Fibroblast of villous mesenchyme (primary cell): Measurements from ENCODE around the gene OR2A2. TPM values are rescaled to one million over a fixed set of nuclear protein-coding genes. Genes with fewer than 3 reads are reported as not detected.
A peak's percentile ranks its signal among the peaks of the same experiment; 100 is the strongest.

Experiments used
- DNase-seq: peaks from one replicate; pipeline ENCODE4 v3.0.0-alpha.2; 2010; ENCODE audit warnings: low read depth
- H3K4me3 ChIP-seq: 2 replicates; pipeline ENCODE4 v1.5.1; 2011; ENCODE audit warnings: low read depth, mild to moderate bottlenecking, low read length
- CTCF ChIP-seq: IDR thresholded peaks from 2 replicates; pipeline ENCODE4 v1.5.1; 2012; ENCODE audit warnings: low read depth, mild to moderate bottlenecking, low read length; ENCODE audit not compliant: insufficient read depth
- total RNA-seq: library from RNA; depleted of rRNA; stranded (reverse); fragments of >200 nt; gene quantifications from 2 replicates; pipeline ENCODE4 v1.2.3, GENCODE V29; 2012

The OR2A2 gene, protein sequence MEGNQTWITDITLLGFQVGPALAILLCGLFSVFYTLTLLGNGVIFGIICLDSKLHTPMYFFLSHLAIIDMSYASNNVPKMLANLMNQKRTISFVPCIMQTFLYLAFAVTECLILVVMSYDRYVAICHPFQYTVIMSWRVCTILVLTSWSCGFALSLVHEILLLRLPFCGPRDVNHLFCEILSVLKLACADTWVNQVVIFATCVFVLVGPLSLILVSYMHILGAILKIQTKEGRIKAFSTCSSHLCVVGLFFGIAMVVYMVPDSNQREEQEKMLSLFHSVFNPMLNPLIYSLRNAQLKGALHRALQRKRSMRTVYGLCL
- not detected in 2 replicates for total RNA-seq

- no peak for TF ChIP-seq CTCF
- no peak for DNase-seq
- H3K4me3 ChIP-seq, result no peak within 1 kb of the TSS
These were observed at the start of gene OR2A2 for GRCh38 chr7:144109283-144109682. TSS of gene OR2A2 (plus strand) at chr7:144109583. CDS start at chr7:144109583, 0 bp downstream.

- no peak overlapping the region for H3K4me3 ChIP-seq
- TF ChIP-seq CTCF, result peak; percentile 37
- DNase-seq, result no peak
These were observed 45.7 kb upstream of the OR2A2 start for GRCh38 chr7:144063710-144064109.

DNA sequence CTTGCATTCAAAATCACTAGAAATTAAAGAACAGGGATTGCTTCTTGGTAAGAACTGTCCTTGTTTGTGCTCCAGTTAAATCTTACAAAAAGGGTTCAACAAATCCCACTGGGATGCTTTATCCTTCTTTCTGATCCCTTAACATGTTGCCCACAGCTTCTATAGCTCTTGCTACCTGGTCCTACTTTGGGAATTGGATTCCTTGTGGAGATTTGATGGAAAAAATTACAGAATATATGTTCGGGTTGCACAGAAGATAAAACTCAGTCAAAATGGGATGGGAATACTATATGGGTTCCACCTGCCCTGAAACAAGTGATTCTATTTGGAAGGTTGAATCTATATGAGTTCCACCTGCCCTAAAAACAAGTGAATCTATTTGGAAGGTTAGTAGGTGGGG is 39.9 kb upstream of the OR2A2 start, which contains the start of gene OR2A25:
OR2A25 (plus strand) TSS at position 301 of the 400 bp plus-strand sequence. CDS start 4,409 bp downstream, outside the sequence.
- DNase-seq, result no peak
- no peak within 1 kb of the TSS for H3K4me3 ChIP-seq
- TF ChIP-seq CTCF, result no peak

GRCh38 chr7:144069953-144070352 is 39.4 kb upstream of the OR2A2 start:
- DNase-seq, result no peak
- TF ChIP-seq CTCF, result no peak
- H3K4me3 ChIP-seq, result no peak overlapping the region

DNA sequence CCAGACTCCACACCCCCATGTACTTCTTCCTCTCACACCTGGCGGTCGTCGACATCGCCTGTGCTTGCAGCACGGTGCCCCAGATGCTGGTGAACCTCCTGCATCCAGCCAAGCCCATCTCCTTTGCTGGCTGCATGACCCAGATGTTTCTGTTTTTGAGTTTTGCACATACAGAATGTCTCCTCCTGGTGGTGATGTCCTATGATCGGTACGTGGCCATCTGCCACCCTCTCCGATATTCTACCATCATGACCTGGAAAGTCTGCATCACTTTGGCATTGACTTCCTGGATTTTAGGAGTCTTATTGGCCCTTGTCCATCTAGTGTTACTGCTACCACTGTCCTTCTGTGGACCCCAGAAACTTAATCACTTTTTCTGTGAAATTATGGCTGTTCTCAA is 35.0 kb upstream of the OR2A2 start:
- DNase-seq, result no peak
- TF ChIP-seq CTCF, result no peak

DNA sequence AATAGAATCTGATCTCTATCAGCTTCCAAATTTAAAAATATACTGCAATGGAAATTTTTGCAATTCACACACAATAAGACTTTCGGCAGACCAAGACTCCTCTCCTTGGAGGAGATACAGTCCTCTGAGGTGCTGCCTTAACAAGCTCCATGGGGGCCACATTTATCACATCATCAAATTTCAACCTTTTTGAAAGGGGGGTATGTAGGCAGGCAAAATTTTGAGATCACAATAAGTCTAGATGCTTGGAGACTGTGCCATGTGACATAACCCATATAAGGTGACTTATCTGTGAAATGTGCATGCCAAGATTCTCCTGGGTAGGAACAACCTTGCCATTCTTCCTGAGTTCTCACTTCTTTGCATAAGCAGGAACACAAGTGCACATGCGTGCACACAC is 23.4 kb upstream of the OR2A2 start, which contains the start of gene OR2A12:
OR2A12 (plus strand) TSS at position 301 of the 400 bp plus-strand sequence. CDS start 8,830 bp downstream, outside the sequence.
- H3K4me3 ChIP-seq, result no peak within 1 kb of the TSS
- no peak for TF ChIP-seq CTCF
- no peak for DNase-seq

More for the DNA sequence above, 35.0 kb upstream of the OR2A2 start:
- H3K4me3 ChIP-seq, result no peak overlapping the region

DNA sequence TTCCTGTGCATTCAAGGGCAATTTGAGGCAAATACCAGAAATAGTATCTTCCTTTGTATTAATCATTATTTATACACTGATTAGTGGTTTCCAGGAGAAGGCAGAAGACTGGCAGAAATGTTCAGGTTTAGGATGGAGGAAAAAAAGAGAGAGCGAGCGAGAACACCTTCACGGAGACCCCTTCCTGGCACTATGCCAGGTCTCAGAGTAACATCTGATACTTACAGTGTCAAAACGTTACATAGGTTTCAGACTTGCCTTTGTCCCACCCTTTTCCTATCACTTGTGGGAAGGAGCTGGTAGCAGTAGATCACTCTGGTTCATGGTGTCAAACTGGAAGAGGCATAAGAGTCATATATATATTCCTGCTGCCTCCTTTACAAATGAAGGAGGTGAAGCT is 22.7 kb upstream of the OR2A2 start:
- no peak overlapping the region for H3K4me3 ChIP-seq
- DNase-seq, result no peak
- no peak for TF ChIP-seq CTCF
